SK-N-SH (cell line): Measurements from ENCODE around the gene OSGEP.

Experiments
- CTCF ChIP-seq: fragments of 200-600 bp; sonication (generic); IDR thresholded peaks from 2 replicates; pipeline ENCODE4 v1.6.1; 2017; ENCODE audit warnings: antibody characterized with exemption, mild to moderate bottlenecking, moderate library complexity
- ELF1 ChIP-seq: IDR thresholded peaks from 2 replicates; pipeline ENCODE4 v1.4.0; 2012
- EP300 ChIP-seq, 2 experiments: IDR thresholded peaks; 2 replicates each; pipeline versions ENCODE4 v1.4.0 to v1.6.1; 2012; ENCODE audit warnings: borderline replicate concordance in 1 of 2, low read depth in 1 of 2, low read length in 1 of 2
- EZH2phosphoT487 ChIP-seq: fragments of 200-600 bp; sonication (generic); IDR thresholded peaks from 2 replicates; pipeline ENCODE4 v1.6.1; 2017; ENCODE audit warnings: low read depth, mixed run types, mild to moderate bottlenecking, antibody characterized with exemption, moderate library complexity, borderline replicate concordance
- FOXM1 ChIP-seq: IDR thresholded peaks from 2 replicates; pipeline ENCODE4 v1.4.0; 2012; ENCODE audit warnings: low read depth, mild to moderate bottlenecking
- GABPA ChIP-seq: IDR thresholded peaks from 2 replicates; pipeline ENCODE4 v1.4.0; 2012; ENCODE audit warnings: low read depth, mild to moderate bottlenecking
- RAD21 ChIP-seq: IDR thresholded peaks from 2 replicates; pipeline ENCODE4 v1.6.1; 2012; ENCODE audit warnings: mild to moderate bottlenecking, low read length

- TF ChIP-seq EP300 (IDR thresholded peaks at IDR 0.05; ENCODE audit: borderline replicate concordance in 1 of 2, low read depth in 1 of 2, low read length in 1 of 2) (no peak), FOXM1 (no peak), CTCF (no peak), GABPA (no peak), RAD21 (no peak), EZH2phosphoT487 (no peak), ELF1 (no peak)
Observed at GRCh38 chr14:20460458-20461224, 6.0 kb upstream of the OSGEP start.
